ENCODE results near the gene PRM2.
A peak's percentile ranks its signal among the peaks of the same experiment; 100 is the strongest.
"Not testable (repeated sequence)": the region's sequence is repeated elsewhere in the genome, so short reads cannot be mapped to it uniquely, and the experiment has no call there.

PRM2 gene

DNA sequence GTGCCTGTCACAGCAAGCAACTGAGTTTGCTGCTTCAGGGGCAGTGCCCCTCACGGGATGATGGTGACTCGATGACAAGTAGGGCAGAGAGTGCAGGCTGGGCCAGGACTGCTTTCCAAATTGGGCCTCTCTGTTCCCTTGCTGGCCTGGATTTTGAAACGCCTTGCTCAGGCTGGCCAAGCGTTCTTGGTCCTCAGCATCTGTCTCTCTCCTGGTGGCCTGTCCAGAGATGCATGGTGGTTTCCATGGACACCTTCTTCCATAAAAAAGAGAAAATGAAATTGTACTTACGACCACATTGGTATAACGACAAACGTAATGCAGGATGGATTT lies 24.2 kb upstream of the PRM2 start:
- FAIRE-seq (no peak), DNase-seq (ENCODE audit: insufficient read length, low spot score) (no peak)
- TF ChIP-seq POLR2A (IDR thresholded peaks at IDR 0.05; ENCODE audit: low read depth, low read length) = no peak

DNA sequence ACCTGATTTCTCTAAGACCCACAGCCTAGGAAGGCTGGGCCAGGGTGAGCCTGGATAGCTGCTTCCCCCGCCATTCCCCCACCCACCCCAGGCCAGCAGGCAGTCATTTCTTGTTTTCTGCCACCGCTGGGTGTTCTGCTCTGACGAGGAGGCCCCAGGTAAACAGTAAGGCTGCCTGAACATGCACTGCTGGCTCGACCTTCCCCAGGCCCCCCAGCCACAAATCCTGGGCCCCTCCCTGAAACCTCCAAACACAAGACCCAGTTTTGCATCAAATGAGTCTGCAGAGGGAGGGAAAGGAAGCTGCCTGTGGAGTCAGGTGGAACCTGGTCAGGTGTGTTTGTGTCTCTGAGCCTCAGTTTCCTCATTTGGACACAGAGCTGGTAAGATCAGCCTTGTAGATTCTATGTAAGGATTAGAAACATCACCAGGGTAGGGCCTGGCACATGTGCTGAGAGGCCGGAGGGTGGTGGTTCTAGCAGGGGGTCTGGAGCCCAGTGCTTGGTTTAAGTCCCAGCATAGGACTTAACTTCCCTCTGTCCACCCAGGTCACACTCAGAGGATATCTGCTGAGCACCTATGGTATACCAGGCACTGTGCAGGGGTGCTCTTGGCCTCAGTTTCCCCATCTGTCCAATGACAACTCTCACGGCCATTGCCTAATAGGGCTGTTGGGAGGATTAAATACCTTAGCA lies 23.7 kb upstream of the PRM2 start:
- DNase-seq (ENCODE audit: insufficient read length, low spot score) = no peak
- TF ChIP-seq POLR2A (IDR thresholded peaks at IDR 0.05; ENCODE audit: low read depth, low read length) = no peak
- no peak for FAIRE-seq

DNA sequence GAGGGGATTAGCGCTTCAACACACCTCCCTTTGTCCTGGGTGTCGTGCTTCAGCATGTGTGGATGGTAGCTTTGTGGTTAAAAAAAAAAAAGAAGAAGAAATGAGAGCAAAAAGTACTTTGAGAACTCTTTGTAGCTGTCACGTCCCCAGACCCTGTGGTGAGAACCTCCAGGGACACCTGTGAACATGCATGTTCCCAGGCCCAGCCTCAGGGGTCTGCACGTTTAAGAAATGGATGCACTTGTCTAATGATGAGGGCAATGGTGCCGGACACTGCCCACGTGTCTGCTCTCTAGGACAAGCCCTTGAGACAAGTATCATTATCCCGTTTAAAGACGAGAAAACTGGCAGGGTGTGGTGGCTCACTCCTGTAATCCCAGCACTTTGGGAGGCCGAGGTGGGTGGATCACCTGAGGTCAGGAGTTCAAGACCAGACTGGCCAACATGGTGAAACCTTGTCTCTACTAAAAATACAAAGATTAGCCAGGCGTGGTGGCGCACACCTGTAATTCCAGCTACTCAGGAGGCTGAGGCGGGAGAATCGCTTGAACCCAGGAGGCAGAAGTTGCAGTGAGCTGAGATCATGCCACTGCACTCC lies 22.8 kb upstream of the PRM2 start:
- FAIRE-seq; DNase-seq (ENCODE audit: insufficient read length, low spot score): not testable (repeated sequence)

DNA sequence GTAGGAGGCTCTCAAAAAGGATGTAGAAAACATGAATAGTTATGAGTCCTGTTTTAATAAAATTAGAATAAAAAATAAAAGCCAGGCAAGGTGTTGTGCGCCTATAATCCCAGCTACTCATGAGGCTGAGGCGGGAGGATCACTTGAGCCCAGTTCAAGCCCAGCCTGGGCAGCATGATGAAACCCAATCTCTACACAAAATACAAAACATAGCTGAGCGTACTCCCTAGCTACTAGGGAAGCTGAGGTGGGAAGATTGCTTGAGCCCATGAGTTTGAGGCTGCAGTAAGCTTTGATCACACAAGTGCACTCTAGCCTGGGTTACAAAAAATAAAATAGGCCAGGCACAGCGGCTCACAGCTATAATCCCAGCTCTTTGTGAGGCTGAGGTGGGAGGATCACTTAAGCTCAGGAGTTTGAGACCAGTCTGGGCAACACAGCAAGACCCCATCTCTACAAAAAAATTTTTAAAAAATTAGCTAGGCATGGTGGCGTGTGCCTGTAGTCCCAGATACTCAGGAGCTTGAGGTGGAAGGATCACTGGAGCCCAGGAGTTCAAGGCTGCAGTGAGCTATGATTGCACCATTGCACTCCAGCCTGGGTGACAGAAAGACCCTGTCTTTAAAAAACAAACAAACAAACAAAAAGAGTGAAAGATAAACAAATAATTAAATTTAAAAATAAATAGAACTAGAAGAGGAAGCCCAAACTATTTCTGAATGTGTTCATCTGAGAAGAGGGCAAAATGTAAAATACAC lies 22.0 kb upstream of the PRM2 start:
- TF ChIP-seq POLR2A (IDR thresholded peaks at IDR 0.05; ENCODE audit: low read depth, low read length) = no peak
- FAIRE-seq (no peak), DNase-seq (ENCODE audit: insufficient read length, low spot score) (no peak)

DNA sequence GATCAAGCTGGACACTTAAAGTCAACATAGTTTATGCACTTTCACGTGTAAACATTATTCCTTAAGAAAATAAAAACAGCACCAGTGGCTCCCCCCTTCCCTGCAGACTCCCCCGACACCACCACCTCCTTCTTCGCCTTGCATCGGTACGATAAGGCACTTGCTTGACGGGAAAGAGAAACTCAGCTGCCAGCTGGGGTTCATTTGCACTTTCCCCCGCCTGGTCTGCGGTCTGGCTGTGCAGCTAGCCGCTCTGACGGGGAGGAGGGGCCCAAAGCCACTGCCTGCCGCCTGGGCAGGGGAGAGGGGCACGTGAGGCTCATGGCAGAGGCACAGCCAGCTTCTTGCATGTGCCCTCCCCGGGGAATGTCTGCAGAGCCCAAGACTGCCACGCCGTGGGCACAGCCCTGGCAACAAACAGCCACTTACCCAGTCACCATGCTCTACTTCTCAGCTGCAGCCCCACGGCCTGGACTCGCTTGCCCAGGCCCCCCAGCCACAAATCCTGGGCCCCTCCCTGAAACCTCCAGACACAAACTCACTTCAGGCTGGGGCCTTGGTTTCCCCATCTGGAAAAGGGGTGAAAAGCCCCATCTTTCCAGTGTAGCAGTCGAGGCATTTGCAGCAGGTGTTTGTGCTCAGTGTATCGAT lies 21.3 kb upstream of the PRM2 start:
- FAIRE-seq = no peak
- TF ChIP-seq POLR2A (IDR thresholded peaks at IDR 0.05; ENCODE audit: low read depth, low read length) = no peak
- DNase-seq (ENCODE audit: insufficient read length, low spot score) = peak; percentile 31

DNA sequence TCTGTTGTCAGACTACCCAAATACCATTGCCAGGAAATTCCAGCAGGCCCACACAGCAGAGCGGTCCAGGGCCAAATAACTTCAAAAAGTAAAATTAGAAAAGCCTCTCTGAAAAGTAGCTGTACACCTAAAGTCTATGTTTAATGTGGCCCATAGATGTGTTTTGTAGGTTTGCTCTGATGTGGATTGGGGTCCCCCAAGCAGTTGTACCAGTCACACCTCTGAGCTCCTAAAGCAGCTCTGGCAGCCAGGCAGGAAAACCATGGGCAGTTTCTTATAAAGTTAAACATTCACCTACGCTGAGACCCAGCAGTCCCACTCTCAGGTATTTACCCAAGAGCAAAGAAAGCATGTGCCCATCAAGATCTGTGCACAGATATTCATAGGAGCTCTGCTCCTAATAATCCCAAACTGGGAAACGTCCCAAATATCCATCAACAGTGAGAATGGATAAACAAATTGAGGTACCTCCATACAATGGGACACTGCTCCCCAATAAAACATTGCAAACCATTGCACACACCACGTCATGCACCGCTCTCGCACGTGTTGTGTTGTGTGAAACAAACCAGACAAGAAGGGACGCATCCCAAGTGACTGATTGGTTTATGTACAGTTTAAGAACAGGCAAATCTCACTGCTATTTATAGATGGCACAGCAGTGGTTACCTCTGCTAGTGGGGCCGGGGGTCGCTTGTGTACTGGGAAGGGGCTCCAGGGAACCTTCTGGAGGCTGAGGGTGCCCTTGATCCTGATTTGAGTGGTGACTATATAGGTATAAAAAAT lies 20.6 kb upstream of the PRM2 start:
- no peak for DNase-seq (ENCODE audit: insufficient read length, low spot score)
- no peak for TF ChIP-seq POLR2A (IDR thresholded peaks at IDR 0.05; ENCODE audit: low read depth, low read length)
- no peak for FAIRE-seq

DNA sequence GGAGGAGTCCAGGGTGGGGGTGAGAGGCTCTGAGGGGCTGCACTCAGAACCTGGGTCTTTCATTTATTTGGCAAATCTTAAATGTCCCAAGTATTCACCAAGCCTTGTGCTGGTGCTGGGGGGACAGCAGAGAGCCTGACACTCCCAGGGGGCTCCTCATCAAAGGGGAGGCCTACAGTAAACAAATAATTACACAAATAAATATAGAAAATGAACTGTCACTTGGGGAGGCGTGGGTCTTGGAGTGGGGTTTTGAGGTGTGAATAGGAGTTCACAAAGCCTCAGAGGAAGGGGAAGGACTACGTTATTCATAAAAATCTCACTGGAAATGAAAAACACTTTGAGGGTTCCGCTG lies 20.0 kb upstream of the PRM2 start:
- FAIRE-seq (no peak), DNase-seq (ENCODE audit: insufficient read length, low spot score) (no peak)
- no peak for TF ChIP-seq POLR2A (IDR thresholded peaks at IDR 0.05; ENCODE audit: low read depth, low read length)

DNA sequence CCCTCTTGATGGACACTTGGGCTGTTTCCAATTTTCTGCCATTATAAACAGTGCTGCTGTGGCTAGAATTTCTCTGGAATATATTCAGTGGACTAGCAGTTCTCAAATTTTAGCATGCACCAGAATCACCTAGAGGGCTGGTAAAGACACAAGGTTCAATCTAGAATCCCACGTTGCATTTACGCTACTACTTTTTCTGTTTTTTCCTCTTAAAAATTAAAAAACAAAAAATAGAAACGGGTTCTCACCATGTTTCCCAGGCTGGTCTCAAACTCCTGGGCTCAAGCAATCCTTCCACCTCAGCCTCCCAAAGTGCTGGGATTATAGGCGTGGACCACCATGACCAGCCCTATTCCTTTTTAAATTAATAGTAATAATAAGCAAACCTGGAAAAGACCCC lies 19.4 kb upstream of the PRM2 start:
- no peak for DNase-seq (ENCODE audit: insufficient read length, low spot score)
- no peak for FAIRE-seq
- TF ChIP-seq POLR2A (IDR thresholded peaks at IDR 0.05; ENCODE audit: low read depth, low read length) = no peak

DNA sequence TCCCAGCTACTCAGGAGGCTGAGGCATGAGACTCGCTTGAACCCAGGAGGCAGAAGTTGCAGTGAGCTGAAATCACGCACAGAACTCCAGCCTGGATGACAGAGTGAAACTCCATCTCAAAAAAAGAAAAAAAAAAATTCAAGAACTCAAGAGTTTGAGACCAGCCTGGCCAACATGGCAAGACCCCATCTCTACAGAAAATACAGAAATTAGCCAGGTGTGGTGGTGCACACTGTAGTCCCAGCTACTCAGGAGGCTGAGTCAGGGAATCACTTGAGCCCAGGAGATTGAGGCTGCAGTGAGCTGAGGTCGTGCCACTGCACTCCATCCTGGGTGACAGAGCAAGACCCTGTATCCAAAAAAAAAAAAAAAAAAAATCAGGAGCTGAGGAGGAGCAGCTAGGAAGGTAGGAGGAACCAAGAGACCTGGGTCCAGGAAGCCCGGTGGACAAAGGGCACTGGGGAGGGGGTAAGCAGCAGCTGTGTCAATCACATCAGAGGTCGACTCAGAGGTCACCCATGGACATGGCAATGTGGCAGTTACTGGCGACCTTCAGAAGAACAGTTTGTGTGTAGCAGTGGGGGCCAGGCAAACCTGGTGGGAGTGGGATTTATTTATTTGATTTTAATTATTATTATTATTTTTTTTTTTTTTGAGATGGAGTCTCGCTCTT lies 15.9 kb upstream of the PRM2 start:
- no peak for FAIRE-seq
- TF ChIP-seq POLR2A (IDR thresholded peaks at IDR 0.05; ENCODE audit: low read depth, low read length) = no peak
- no peak for DNase-seq (ENCODE audit: insufficient read length, low spot score)

DNA sequence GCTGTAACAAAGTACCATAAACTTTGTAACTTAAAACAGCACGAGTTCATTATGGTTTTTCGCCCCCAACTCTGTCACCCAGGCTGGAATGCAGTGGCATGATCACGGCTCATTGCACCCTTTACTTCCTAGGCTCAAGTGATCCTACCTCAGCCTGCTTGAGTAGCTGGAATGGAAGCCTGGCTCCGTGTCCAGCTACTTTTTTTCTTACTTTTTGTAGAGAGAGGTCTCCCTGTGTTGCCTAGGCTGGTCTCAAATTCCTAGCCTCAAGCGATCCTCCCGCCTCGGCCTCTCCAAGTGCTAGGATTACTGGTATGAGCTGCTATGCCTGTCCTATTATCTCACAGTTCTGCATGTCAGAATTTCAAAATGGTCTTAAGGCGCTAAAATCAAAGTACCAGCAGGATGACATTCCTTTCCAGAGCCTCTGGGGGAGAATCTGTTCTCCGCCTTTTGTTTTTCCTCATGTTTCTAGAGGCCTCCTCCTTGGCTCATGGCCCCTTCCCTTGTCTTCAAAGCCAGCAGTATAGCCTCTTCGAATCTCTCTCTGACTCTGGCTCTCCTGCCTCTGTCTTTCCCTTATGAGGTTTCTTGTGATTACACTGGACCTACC lies 14.9 kb upstream of the PRM2 start:
- no peak for FAIRE-seq
- no peak for DNase-seq (ENCODE audit: insufficient read length, low spot score)
- TF ChIP-seq POLR2A (IDR thresholded peaks at IDR 0.05; ENCODE audit: low read depth, low read length) = no peak

DNA sequence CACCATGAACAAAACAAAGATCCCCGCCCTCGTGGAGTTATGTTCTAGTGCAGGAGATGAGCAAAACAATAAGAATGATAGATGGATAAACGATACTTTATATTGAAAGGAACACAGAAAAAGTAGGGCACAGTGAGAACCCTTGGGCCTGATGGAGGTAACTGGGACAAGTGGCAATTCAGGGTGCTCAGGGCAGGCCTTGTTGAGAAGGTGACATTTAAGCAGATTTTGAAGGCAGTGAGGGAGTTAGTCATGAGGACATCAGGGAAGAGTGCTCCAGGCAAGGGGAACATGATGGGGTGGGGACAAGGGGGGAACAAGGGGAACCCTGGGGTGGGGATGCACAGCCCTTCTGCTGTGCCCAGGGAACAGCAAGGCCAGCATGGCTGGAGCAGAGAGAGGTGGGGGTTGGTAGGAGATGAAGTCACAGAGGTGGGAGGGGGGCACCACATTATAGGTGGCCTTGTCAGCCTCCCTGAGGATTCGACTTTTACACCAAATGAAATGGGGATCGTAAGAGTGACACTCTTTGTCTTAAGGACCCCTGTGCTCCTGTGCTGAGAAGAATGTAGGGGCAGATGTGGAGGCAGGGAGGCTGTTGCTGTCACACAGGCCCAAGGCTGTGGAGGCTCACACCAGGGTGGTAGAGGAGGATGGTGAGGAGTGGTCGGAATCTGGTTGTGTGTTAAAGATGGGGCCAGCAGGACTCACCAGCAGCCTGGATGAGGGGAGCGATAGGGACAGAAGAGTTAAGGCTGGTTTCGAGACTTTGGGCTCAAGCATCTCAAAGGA lies 14.0 kb upstream of the PRM2 start:
- TF ChIP-seq POLR2A (IDR thresholded peaks at IDR 0.05; ENCODE audit: low read depth, low read length) = no peak
- DNase-seq (ENCODE audit: insufficient read length, low spot score) = no peak
- FAIRE-seq = no peak

DNA sequence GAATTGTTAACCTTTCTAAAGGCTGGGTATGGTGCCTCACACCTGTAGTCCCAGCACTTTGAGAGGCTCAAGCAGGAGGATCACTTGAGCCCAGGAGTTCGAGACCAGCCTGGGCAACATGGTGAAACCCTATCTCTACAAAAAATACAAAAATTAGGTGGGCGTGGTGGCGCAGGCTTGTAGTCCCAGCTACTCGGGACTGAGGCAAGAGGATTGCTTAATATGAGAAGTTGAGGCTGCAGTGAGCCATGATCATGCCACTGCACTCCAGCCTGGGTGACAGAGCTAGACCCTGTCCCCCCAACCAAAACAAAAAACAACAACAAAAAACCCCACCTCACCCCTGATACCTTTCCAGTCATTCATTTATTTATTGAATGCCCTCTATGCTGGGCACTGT lies 13.4 kb upstream of the PRM2 start:
- not testable (repeated sequence) for FAIRE-seq; DNase-seq (ENCODE audit: insufficient read length, low spot score)
